ENCODE data around the gene OSMR.

GRCh38 chr5:38936269-38936668, 90.5 kb downstream of the OSMR start:
- TF ChIP-seq CTCF (IDR thresholded peaks at IDR 0.05; ENCODE audit: poor library complexity, severe bottlenecking), result no peak
- no peak for TF ChIP-seq EZH2 (IDR thresholded peaks at IDR 0.05; ENCODE audit: borderline replicate concordance, insufficient read depth, low read length, poor library complexity, severe bottlenecking)
- TF ChIP-seq EP300 (conservative IDR thresholded peaks at IDR 0.05; ENCODE audit: poor library complexity, severe bottlenecking), result no peak
- no peak for TF ChIP-seq RAD21 (conservative IDR thresholded peaks at IDR 0.05)
- TF ChIP-seq POLR2AphosphoS5 (IDR thresholded peaks at IDR 0.05), result no peak
- no peak for TF ChIP-seq MXI1 (conservative IDR thresholded peaks at IDR 0.05; ENCODE audit: poor library complexity, severe bottlenecking)
- no peak for TF ChIP-seq REST (IDR thresholded peaks at IDR 0.05; ENCODE audit: borderline replicate concordance)
- TF ChIP-seq SMC3 (conservative IDR thresholded peaks at IDR 0.05; ENCODE audit: poor library complexity), result no peak
- no peak for TF ChIP-seq TAF1 (IDR thresholded peaks at IDR 0.05; ENCODE audit: low read depth)
